Natural killer cell (primary cell): ENCODE data around the gene PDE5A. TPM values are rescaled to one million over a fixed set of nuclear protein-coding genes. Genes with fewer than 3 reads are reported as not detected.
A peak's percentile ranks its signal among the peaks of the same experiment; 100 is the strongest.

Experiments used
- ATAC-seq, 3 donors: fragments of 150-1000 bp in 2 of 3; fragments of 200-7000 bp in 1 of 3; cut with Tn5 transposase; 1 replicate in 1 of 3; 2 replicates in 2 of 3; pipeline ENCODE4 v1.10.0; 2021; ENCODE audit warnings: mild to moderate bottlenecking in 2 of 3, moderate library complexity in 2 of 3
- DNase-seq, 2 donors: peaks; one replicate each; pipeline versions ENCODE4 v3.0.0 to v3.0.0-alpha.2; 2013 to 2021; ENCODE audit warnings: mixed read lengths in 1 of 2
- H3K27ac ChIP-seq: one replicate; pipeline ENCODE4 v1.5.1; 2013; ENCODE audit warnings: mild to moderate bottlenecking, low read length
- H3K27me3 ChIP-seq: one replicate; pipeline ENCODE4 v1.6.1; 2013; ENCODE audit warnings: low read length; ENCODE audit not compliant: control insufficient read depth, insufficient read depth
- H3K36me3 ChIP-seq: one replicate; pipeline ENCODE4 v1.6.1; 2013; ENCODE audit warnings: low read length; ENCODE audit not compliant: control insufficient read depth, insufficient read depth
- H3K4me1 ChIP-seq: one replicate; pipeline ENCODE4 v1.6.1; 2013; ENCODE audit warnings: low read length; ENCODE audit not compliant: control insufficient read depth, insufficient read depth
- H3K4me3 ChIP-seq: one replicate; pipeline ENCODE4 v1.5.1; 2013; ENCODE audit warnings: low read length
- H3K9me3 ChIP-seq: one replicate; pipeline ENCODE4 v1.6.1; 2013; ENCODE audit warnings: low read length; ENCODE audit not compliant: control insufficient read depth, insufficient read depth
- H3K27ac Mint-ChIP-seq, 2 donors: one replicate each; pipeline ENCODE4 v1.8.0; 2022; ENCODE audit warnings: mild to moderate bottlenecking in 2 of 2, mixed read lengths in 2 of 2, moderate library complexity in 1 of 2
- H3K27me3 Mint-ChIP-seq, 2 donors: one replicate each; pipeline ENCODE4 v1.8.0; 2022; ENCODE audit warnings: low read depth in 2 of 2, mixed read lengths in 2 of 2
- H3K36me3 Mint-ChIP-seq: one replicate; pipeline ENCODE4 v1.8.0; 2022; ENCODE audit warnings: mixed read lengths
- H3K4me1 Mint-ChIP-seq, 2 donors: one replicate each; pipeline ENCODE4 v1.8.0; 2022; ENCODE audit warnings: mixed read lengths in 2 of 2
- H3K4me3 Mint-ChIP-seq: one replicate; pipeline ENCODE4 v1.8.0; 2022; ENCODE audit warnings: mild to moderate bottlenecking, moderate library complexity, mixed read lengths
- H3K9me3 Mint-ChIP-seq, 2 donors: one replicate each; pipeline ENCODE4 v1.8.0; 2022; ENCODE audit warnings: mixed read lengths in 2 of 2
- CTCF ChIP-seq: fragments of 200-600 bp; IDR thresholded peaks from one replicate; pipeline ENCODE4 v1.8.0; 2022; ENCODE audit warnings: antibody characterized with exemption
- whole genome bisulfite sequencing: methylation state at CpG from one replicate; pipeline ENCODE4 v1.1.7; 2013; ENCODE audit warnings: missing lambda C conversion rate; ENCODE audit not compliant: insufficient coverage; 5-methylcytosine and 5-hydroxymethylcytosine counted together
- intact Hi-C: fragments of 100-400 bp; cut with micrococcal nuclease; formaldehyde crosslinking; loops from one replicate; pipeline ENCODE4 v1.14.2; 2022
- total RNA-seq, 4 donors: library from RNA; stranded (reverse); fragments of 120-200 nt in 1 of 4; gene quantifications; one replicate each; pipeline versions ENCODE4 v1.2.3 to v1.2.4, GENCODE V29; 2013 to 2022

The PDE5A gene
- total RNA-seq, 3 donors from 2014 or later (not counting 1 experiment from before 2014, with no cell fraction given), result 2.1 to 4.0 (median 2.5) TPM

DNA sequence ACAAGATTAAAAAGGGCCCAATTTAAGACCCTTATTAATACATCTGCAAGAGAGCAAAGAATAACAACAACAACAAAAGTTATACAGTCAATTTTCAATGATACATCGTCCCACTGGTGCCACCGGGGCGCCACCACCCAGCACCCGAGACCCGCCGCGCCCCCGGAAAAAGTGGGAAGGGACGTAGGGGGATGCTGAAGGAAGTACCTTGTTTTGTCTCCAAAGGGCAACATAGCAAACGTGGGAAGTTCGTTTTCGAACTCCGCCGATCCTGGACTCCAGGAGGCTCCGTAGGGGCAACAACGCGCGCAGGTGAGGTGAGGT, 1.7 kb downstream of the PDE5A start:
- H3K27me3 ChIP-seq, result peaks cover 16% of the 10 kb centered on the region
- DNase-seq, result no peak
- Mint-ChIP-seq H3K9me3 (no peaks in the 10 kb centered on the region), H3K4me3 (peak overlapping the region; percentile 91), H3K27ac (peak overlapping the region in 1 of 2 donors; percentile 33), H3K4me1 (peaks cover 15 to 26% of the 10 kb centered on the region in 2 donors), H3K36me3 (no peaks in the 10 kb centered on the region), H3K27me3 (peaks cover 22 to 27% of the 10 kb centered on the region in 2 donors)
- H3K4me1 ChIP-seq, result peaks cover 23% of the 10 kb centered on the region
- H3K36me3 ChIP-seq, result no peaks in the 10 kb centered on the region
- WGBS, result 1% methylated on average over 18 of the region's 18 CpGs
- peak overlapping the region; percentile 33 for H3K4me3 ChIP-seq
- no peak overlapping the region for H3K27ac ChIP-seq
- intact Hi-C loops, result loop anchor here (5.0 kb wide), 1 partner anchor 425 kb away; no protein-coding TSS in a partner anchor
- no peak for ATAC-seq
- no peak for TF ChIP-seq CTCF
- H3K9me3 ChIP-seq, result no peaks in the 10 kb centered on the region

DNA sequence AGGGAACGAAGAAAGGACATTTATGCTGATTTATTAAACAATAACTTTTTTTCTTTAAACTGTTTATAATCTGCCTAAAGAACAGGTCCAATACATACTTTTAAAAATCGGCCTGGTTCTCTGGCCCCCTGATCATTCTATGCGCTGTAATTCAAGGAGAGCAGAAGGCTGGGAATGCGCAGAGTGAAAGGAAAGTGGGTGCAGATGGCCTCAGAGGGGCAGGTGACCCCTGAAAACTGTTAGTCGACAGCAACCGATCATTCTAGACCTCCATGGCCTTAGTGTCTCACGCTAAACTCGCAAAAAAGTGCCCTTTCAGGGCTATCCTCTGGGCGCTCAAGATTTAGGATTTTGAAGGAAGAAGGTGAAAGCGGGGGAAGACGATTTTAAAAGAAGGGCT, 2.2 kb downstream of the PDE5A start:
- no peaks in the 10 kb centered on the region for H3K36me3 Mint-ChIP-seq
- intact Hi-C loops, result loop anchor here (5.0 kb wide), 1 partner anchor 426 kb away; no protein-coding TSS in a partner anchor
- H3K4me1 ChIP-seq, result peaks cover 23% of the 10 kb centered on the region
- DNase-seq (no peak), ATAC-seq (no peak)
- H3K27me3 ChIP-seq, result peaks cover 16% of the 10 kb centered on the region
- no peak overlapping the region for H3K4me3 ChIP-seq
- no peaks in the 10 kb centered on the region for H3K9me3 ChIP-seq
- no peaks in the 10 kb centered on the region for H3K9me3 Mint-ChIP-seq
- H3K4me1 Mint-ChIP-seq, result peaks cover 15 to 26% of the 10 kb centered on the region in 2 donors
- peak overlapping the region; percentile 91 for H3K4me3 Mint-ChIP-seq
- H3K27ac ChIP-seq, result no peak overlapping the region
- no peaks in the 10 kb centered on the region for H3K36me3 ChIP-seq
- H3K27ac Mint-ChIP-seq, result peak overlapping the region; percentile 9 to 33
- peaks cover 21 to 28% of the 10 kb centered on the region in 2 donors for H3K27me3 Mint-ChIP-seq
- WGBS, result 70% methylated on average over 10 of the region's 11 CpGs
- no peak for TF ChIP-seq CTCF

DNA sequence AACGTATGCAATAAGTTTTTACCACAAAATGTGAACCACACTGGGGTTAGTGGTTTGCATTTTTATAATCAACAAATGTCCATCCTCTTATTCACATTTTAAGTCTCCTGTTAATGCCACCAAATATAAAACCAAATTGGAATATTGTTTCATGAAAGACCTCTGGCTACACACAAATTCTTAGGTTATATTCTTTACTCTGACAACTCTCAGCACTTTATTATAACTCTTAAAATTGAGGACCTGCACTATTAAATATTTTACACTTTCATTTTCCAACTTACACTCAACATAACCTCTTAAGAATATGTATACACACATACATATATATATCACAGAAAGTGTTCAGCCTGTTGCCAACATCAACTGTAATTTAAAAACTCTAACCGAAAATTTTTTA, 2.8 kb downstream of the PDE5A start:
- no peaks in the 10 kb centered on the region for H3K9me3 Mint-ChIP-seq
- H3K4me1 Mint-ChIP-seq, result peaks cover 15 to 26% of the 10 kb centered on the region in 2 donors
- Histone ChIP-seq H3K4me1 (peaks cover 23% of the 10 kb centered on the region), H3K27me3 (peaks cover 16% of the 10 kb centered on the region), H3K9me3 (no peaks in the 10 kb centered on the region), H3K27ac (no peak overlapping the region), H3K4me3 (no peak overlapping the region), H3K36me3 (no peaks in the 10 kb centered on the region)
- ATAC-seq, result no peak
- intact Hi-C loops, result loop anchor here (5.0 kb wide), 1 partner anchor 427 kb away; no protein-coding TSS in a partner anchor
- no peak for DNase-seq
- peak overlapping the region; percentile 91 for H3K4me3 Mint-ChIP-seq
- peaks cover 21 to 32% of the 10 kb centered on the region in 2 donors for H3K27me3 Mint-ChIP-seq
- H3K27ac Mint-ChIP-seq, result no peak overlapping the region
- no peaks in the 10 kb centered on the region for H3K36me3 Mint-ChIP-seq
- TF ChIP-seq CTCF, result no peak
- 91% methylated on average over 1 of the region's 2 CpGs for WGBS

DNA sequence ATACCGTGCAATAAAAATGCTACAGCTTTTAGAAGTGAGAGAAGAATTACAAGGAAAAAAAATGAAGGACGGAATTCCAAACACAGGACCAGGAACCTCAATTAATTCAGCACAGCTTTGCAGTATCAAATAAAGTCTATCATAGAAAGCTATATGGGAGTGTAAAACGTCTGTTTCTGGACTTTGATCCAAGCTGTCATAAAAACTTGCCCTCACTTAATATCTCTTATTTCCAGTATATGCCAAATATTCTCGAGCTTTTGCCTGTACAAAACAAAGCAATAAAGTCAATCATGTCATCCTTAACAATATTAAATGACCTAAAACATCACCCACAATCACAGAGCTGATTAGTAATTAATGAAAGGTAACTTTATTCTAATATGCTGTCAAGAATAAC, 4.2 kb downstream of the PDE5A start:
- Mint-ChIP-seq H3K4me1 (peaks cover 15 to 26% of the 10 kb centered on the region in 2 donors), H3K27ac (no peak overlapping the region), H3K27me3 (peaks cover 32% of the 10 kb centered on the region in 2 donors), H3K9me3 (no peaks in the 10 kb centered on the region), H3K4me3 (no peak overlapping the region), H3K36me3 (no peaks in the 10 kb centered on the region)
- 83% methylated on average over 2 of the region's 4 CpGs for WGBS
- DNase-seq (no peak), ATAC-seq (no peak)
- Histone ChIP-seq H3K36me3 (no peaks in the 10 kb centered on the region), H3K9me3 (no peaks in the 10 kb centered on the region), H3K4me3 (no peak overlapping the region), H3K4me1 (peaks cover 20% of the 10 kb centered on the region), H3K27ac (no peak overlapping the region), H3K27me3 (peaks cover 16% of the 10 kb centered on the region)
- no peak for TF ChIP-seq CTCF
- intact Hi-C loops, result no loop called here
